Left colon (tissue), 2 donors: ENCODE data around the gene PLA2G7. TPM values are rescaled to one million over a fixed set of nuclear protein-coding genes. Genes with fewer than 3 reads are reported as not detected.
A peak's percentile ranks its signal among the peaks of the same experiment; 100 is the strongest.
"Not testable (repeated sequence)": the region's sequence is repeated elsewhere in the genome, so short reads cannot be mapped to it uniquely, and the experiment has no call there.

Experiments used
- ATAC-seq: fragments of 200-7000 bp; cut with Tn5 transposase; one replicate; pipeline ENCODE4 v1.9.1; 2020; ENCODE audit warnings: mild to moderate bottlenecking, moderate library complexity
- DNase-seq, 2 donors: peaks; one replicate each; pipeline ENCODE4 v3.0.0-alpha.2; 2020
- intact Hi-C, 2 donors: fragments of 100-400 bp; cut with DNase I in 1 of 2; cut with micrococcal nuclease in 1 of 2; formaldehyde crosslinking; loops; one replicate each; pipeline versions ENCODE4 v1.11.2 to v1.14.0; 2022; cut with DNase I, micrococcal nuclease
- total RNA-seq, 2 donors: library from RNA; stranded (reverse); fragmentation: NEBNext Ultra II Directional; extraction: Animal tissue kit (Norgen Biotek cat#: 25700); gene quantifications; one replicate each; pipeline ENCODE4 v1.2.1, GENCODE V29; 2021
- donor health status: DM: no; HTN: no; CAD: no.
- donor health status: DM: yes; HTN: yes; CAD: no.

Gene PLA2G7
- total RNA-seq, 2 donors from 2014 or later = 0.70 to 4.5 TPM

DNA sequence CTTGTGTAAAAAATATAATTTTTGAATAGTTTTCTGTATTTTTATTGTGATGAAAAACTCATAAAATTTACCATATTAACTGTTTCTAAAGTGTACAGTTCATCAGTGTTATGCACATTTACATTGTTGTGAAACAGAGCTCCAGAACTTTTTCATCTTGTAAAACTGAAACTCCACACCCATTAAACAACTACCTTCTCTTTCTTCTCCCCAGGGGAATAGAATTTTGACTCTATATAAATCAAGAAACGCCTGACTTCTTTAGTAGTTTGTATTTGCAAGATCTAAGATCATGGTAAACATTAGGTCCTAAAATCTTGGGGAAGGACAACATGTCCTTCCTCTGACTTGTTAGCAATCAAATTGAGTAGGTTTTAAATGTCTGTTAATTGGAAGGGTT lies 20.7 kb upstream of the PLA2G7 start:
- no peak for DNase-seq
- intact Hi-C loops = no loop called here
- no peak for ATAC-seq

DNA sequence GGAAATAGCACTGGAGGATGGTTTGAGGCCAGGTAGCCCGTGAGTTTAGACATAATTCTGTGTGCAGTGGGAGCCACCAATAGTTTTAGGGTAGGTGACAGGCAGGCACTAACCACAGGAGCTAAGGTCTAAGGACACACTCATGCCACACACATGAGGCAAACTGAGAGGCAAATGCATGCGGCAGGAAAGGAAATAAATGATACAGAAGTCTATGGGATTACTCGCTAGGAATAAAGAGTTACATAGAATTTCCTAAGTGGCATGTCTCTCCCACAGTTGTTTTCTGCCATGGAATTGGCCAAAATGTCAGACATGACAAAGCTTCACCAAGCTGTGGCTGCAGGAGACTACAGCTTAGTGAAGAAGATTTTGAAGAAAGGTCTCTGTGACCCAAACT lies 16.5 kb upstream of the PLA2G7 start:
- intact Hi-C loops = no loop called here

DNA sequence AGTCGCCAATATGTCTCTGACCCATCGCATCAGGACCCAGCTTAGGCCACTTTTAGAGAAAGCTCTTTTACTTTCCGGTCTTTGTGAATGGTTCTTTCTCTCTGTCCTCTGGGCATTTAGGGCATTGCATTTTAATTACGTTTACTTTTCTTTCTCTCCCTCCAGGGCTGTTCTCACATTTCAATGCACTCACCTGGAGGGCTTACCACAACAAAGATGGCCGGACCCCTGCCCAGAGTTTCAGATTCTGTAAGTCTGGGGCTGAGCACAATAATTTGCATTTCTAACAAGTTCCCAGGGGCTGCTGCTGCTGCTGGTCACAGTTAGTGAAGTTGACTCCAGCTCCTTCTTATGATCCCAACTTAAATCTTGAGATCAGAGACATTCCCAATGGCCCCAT lies 14.6 kb upstream of the PLA2G7 start:
- DNase-seq (no peak), ATAC-seq (no peak)
- intact Hi-C loops = no loop called here

More for the DNA sequence above, 16.5 kb upstream of the PLA2G7 start:
- DNase-seq (no peak), ATAC-seq (no peak)

DNA sequence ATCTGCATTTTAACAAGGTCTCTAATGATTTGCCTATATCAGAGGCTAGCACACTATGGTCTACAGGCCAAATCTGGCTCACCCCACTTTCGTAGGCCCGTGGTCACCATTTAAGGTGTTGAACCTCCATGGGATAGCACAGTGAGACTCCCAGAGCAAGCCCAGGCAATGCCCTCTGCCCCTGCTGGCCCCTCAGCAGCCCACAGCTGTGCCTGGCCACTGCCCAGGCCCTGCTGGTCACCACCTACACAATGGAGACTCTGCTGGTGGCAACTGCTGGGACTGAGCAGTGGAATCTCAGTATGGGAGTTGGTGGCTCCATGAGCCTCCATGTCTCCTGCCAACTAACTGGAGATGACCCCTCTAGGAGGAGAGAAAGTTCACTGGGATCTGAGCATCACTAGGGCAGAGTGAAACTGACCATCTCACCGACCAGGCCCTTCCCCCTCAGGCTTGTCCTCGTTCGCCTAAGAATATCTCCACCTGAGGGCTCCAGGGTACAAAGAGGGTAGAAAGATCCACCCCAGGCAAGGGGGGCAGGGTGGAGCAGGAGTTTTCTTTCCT lies 13.8 kb upstream of the PLA2G7 start:
- intact Hi-C loops = no loop called here

DNA sequence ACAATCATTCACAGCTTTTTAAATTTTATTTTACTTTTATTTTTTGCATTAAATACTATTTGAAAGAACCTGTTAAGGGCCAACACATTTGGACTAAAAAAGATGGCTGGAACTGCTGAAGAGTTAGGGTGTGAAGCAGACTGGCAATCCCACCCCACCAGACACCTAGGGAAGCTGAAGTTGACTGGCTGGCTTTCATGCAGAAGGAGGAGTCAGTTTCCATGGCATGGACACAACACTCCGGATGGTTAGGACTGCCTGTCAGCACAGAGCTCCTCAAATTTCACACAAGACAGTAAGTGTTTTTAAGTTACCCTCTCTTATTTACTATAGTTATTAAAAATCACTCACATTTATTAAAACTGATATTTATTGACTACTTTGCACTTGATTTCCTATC lies 11.5 kb upstream of the PLA2G7 start, which contains the start of gene ANKRD66:
Gene ANKRD66, plus strand, starts transcription at position 238 of the 400 bp plus-strand sequence. CDS start 5,016 bp downstream, outside the sequence.
- DNase-seq = no peak
- intact Hi-C loops = no loop called here
- no peak for ATAC-seq

More for the DNA sequence above, 13.8 kb upstream of the PLA2G7 start:
- DNase-seq = no peak
- ATAC-seq = no peak

DNA sequence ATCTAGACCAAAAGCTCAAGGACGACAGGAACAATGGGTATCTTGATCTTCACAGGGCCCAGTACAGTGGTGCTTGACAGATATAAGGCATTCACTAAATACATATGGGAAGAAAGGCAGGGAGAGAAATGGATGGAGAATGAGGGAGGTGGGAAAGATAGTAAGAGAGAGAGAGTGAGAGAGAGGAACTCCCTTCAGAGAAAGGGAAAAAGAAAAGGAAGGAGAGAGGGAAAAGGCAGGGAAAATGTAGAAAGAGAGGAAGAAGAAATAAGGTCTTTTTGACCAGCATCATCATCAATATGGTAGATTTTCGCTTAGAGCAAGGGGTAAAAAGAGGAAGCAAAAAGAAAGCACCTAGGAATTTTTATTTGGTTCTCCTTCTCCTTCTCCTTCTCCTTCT lies 10.8 kb upstream of the PLA2G7 start:
- DNase-seq (no peak), ATAC-seq (no peak)
- intact Hi-C loops = no loop called here

DNA sequence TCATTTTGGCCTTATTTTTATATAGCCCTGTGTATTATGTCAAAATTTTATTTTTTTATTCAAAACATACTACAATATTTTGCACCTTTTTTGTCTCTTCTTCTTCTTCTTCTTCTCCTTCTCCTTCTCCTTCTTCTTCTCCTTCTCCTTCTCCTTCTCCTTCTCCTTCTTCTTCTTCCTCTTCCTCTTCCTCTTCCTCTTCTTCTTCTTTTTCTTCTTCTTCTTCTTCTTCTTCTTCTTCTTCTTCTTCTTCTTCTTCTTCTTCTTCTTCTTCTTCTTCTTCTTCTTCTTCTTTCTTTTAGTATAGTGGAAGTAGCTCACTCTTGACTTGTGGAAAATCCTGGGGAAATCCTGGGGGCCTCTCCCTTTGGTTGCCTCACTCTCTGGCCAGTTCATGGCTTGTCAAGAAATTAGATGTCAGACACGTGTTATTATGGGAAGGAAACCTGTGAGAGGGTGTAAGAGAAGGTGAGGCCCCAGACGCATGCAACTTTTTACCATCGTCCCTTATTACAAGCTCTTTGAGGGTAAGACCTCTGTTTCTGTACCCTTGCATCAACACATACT lies 9.1 kb upstream of the PLA2G7 start:
- intact Hi-C loops, ATAC-seq, DNase-seq: not testable (repeated sequence)

DNA sequence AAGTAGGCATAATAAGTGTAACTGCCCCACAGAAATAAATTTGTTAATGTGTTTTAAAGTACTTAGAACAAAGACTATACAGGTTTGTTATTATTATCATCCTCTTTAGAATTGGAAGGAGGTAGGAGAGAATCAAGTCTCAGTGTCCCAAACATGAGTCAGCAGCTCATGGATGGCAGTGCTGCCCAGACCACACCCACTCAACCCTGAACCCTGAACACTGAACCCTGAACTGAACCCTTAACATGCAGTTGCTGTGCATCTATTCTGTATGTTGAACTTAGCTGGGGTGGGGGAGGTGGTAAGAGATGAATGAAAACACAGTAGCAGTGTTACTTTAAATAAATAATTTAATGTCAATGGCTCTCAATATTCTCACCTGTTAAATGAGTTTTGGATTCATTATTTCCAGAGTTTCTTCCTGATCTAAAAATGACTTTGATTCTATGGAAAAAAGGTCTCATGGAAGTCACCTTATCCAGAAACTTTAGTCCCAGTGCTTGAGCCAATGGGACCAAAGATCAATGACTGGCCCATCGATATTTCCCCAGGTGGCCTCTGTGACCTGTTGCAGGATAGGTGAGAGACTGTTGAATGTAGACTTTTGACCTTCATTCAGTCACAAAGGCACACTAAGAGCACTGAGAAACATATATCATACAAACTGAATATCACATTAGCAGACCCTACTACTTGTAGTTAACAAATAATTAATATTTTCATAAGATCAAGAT lies 8.4 kb upstream of the PLA2G7 start:
- no peak for DNase-seq
- ATAC-seq = peak; percentile 65

DNA sequence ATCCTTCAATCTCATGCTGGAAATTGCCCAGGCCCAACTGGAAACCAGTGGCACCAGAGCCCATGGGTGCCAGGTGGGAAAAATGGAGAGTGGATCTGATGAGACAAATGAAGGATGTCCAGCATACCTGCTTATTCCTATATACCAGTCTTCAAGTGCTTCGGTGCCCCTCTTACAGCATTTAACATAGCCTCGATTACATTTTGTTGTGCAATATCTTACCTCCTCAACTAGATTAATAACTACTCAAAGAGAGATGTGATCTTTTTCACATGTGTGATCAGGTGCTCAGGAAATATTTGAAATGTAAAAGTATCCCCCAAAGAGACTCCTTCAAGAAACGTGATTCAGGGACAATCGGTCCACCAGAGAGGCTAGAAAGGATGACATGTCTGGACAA lies 6.7 kb upstream of the PLA2G7 start:
- DNase-seq (no peak), ATAC-seq (no peak)
- intact Hi-C loops = no loop called here

More for the DNA sequence above, 8.4 kb upstream of the PLA2G7 start:
- intact Hi-C loops = no loop called here

DNA sequence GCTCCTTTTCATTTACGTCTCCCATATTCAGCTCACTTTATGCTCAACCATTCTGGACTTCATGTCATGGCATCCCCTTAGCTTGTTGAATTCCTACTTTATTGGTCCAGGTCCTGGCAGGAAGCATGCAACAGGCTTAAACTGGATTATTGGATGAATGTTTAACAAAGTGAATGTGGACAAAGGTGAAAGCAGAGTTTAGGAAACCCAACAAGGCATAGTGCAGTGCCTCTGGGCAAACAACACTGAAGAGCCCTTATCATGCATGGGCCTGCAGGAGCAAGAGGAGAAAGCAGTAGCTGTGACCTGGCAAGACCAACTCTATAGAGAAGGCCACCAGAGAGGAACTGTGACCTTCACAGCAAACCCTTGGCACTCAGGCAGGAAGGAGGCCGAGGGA lies 6.3 kb upstream of the PLA2G7 start:
- no peak for ATAC-seq
- intact Hi-C loops = no loop called here

DNA sequence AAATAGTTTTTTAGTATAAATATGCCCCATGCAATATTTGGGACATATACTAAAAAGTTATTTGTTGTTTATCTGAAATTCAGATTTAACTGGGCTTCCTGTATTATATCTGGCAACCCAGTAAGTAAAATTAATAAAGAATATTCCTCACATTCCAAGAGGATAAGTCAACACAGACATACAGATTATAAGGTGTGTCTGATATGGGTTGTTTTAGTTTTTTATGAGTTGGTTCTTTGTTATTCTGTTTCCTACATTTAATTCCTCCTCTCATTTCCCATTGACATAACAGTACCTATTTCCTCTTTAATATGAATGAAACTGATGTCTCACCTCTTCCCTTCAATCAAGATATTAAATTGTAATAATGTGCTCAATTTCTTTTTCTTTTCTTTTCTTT lies 1.7 kb upstream of the PLA2G7 start:
- intact Hi-C loops = no loop called here
- no peak for DNase-seq
- ATAC-seq = no peak

More for the DNA sequence above, 6.3 kb upstream of the PLA2G7 start:
- DNase-seq = no peak

DNA sequence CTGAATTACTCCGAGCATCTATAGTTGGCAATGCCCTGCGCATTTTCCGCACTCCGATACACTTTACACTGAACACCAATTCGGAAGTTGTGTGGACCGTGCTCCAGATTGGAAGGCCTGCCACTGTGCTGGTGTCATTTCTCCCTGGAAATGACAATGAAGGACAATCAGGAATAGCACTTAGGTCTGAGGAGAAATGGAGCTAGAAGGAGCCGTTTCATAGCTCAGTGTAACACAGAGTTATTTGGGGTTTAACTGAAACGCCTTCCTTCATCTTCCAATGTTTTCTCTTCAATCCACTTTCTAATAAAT lies 501 bp upstream of the PLA2G7 start:
- no peak for ATAC-seq
- intact Hi-C loops = no loop called here

DNA sequence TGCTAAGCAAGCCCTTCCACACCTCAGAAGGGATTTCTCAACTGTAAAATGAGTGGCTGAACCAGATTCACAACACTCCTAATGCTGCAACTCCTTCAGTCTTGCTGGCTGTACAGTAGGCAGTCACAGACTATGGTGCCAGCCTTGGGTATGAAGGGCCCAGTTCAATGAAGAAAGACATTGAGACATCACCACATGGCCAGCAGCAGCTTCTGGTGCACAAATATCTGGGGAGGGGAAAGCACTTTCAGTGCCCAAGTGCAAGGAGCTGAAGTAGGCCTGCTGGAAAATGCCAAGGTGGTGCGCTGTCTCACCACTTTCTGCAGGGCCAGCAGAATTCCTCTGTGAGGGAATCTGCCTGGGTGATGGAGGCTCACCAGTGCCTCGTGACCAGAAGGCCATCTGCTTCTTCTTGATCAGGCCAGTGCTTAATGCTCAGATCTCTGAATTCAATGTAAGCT lies 1.8 kb downstream of the PLA2G7 start:
- ATAC-seq = no peak
- intact Hi-C loops = no loop called here

More for the DNA sequence above, 501 bp upstream of the PLA2G7 start:
- no peak for DNase-seq

DNA sequence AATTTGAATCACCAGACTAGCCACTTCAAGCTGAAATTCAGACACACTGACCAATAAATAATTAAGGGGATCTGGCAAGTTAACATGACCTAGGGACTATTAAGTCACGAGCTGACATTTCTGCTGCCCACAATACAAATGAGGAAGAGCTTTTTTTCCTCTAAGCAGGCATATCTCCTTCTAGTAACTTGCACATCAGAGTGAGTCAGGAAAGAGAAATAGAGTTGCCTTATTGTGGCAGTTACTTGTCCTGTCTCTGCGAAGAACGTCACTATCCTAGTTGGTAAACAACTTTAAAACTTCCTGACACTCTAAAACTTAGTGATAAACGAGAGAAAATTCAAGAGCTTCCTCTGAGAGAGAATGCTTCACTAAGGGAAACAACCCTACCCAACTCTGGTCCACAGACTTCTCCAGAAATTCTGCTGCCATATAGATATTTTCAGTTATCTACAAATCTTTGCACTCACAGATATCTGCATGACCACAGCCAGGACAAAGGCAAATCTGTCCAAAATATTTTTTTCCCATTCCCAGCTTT lies 4.2 kb downstream of the PLA2G7 start:
- DNase-seq (no peak), ATAC-seq (no peak)
- intact Hi-C loops = no loop called here

More for the DNA sequence above, 1.8 kb downstream of the PLA2G7 start:
- no peak for DNase-seq

DNA sequence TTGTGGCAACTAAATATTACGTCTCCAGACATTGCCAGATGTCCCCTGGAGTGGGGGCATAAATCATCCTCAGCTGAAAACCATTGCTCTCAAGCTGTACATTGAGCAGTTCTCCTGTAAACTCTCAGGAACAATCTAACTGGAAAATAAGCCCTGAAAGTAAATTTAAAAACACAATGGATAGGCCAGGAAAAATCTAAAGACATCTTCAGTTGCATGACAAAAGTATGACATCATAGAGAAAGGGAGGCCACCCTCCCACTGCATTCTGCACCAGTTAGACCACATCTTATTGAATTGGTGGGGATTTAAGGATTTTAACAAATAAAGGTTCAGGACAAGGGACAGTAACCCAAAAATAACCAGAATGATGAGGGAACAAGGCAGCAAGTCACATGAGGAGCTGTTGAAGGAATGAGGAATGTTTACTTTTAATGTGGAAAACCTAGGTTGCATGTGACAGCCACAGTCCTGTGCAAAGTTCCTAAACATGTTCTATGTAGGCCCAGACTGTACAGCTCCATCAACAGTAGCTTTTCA lies 5.3 kb downstream of the PLA2G7 start:
- no peak for DNase-seq
- intact Hi-C loops = no loop called here
- no peak for ATAC-seq

DNA sequence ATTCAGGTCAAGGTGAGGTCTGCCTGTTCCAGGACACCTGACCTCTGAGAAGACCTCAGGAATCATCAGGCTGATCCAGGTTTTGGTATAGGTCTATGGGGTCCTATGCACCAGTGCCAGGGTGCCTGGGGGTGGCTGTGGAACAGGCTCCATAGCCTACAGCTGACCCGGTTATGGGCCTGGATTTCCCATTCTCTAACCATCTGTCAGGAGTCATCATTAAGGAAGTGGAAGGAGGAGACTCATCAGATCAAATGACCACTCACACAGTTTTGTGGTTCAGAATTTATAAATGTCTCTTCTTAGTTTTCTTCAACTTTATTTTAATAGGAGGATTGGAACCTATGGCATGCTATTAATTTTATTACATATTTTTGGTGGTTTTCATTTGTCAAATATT lies 14.8 kb downstream of the PLA2G7 start:
- DNase-seq (no peak), ATAC-seq (no peak)
- intact Hi-C loops = no loop called here

DNA sequence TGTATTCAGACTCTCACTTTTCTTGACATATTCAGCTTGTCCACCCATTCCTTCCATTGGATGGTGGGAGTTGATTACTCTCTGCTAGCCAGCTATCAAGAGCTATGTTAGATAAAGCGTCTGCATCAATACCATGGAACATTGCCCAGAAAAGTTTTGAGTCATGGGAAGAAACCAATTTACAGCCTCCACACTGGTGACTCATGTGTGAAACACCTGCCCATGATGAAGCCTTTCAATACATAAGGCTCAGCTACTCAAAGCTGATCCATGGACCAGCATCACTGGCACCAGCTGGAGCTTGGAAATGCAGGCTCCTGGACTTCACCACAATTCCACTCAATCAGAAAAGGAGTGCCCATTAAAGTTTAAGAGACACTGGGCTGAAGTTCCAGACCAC lies 16.1 kb downstream of the PLA2G7 start:
- no peak for ATAC-seq
- DNase-seq = no peak
- intact Hi-C loops = no loop called here

DNA sequence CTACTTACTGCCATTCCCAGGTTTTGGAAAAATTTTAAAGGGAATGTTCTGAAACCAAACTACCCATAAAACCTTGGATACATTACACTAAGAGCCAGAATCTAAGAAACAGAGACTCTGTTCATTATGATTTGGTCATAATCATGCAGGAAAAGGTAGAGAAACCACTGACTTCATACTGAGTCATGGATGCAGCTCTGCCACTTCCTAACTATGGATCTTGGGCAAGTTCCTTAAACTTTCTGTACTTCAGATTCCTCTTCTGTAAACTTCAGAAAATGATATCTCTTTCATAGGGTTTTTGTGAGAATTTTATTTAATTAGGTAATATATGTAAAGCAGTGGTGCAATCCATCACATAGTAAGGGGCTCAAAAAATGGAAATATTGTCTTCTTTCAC lies 20.0 kb downstream of the PLA2G7 start:
- no peak for DNase-seq
- no peak for ATAC-seq
- intact Hi-C loops = no loop called here

DNA sequence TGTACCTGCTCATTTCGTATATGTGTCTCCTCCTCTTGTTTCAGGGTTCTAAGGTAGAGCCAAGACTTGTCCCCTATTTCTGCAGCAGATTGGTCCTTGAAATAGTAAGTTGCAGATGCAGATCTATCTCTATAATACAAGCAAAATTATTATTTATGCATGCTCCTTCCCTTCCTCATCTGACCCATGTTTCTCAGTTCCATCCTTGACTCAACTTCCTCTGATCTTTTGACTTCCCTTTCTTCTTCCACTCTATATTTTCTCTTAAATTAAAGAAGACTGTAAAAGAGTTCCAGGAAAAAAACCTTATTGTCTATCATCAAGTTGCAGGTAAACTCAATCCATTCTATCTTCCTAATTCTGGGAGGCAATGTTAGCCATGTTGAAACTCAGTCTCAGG lies 23.7 kb downstream of the PLA2G7 start:
- DNase-seq = no peak
- intact Hi-C loops = no loop called here
- ATAC-seq = no peak

DNA sequence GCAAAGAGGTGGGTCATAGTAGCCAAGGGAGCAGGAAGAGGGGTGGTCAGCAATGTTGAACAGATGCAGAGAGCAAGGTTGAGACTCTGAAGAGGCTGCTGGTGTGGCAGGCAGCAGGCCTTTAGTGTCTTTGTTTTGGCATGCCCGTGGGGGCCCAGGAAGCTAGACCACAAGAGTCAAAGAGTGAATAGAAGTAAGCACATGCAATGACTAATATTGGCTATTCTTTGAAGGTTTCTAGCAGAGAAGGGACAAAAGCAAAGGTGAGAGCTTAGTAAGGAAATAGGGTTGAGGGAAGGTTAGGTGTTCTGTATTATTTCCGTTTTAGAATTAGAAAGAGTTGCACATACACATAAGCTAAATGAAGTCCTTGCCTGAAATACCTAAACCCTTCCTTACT lies 28.7 kb downstream of the PLA2G7 start:
- DNase-seq (no peak), ATAC-seq (no peak)
- intact Hi-C loops = no loop called here
